ENCODE data around the gene CDH1.

The CDH1 gene

GRCh38 chr16:68739964-68740627 is 3.0 kb downstream of the CDH1 start:
- no peak for TF ChIP-seq CTCF (IDR thresholded peaks at IDR 0.05; ENCODE audit: low read depth, low read length)
- H3K4me3 ChIP-seq (ENCODE audit: low read depth, low read length), result no peak overlapping the region

- H3K4me3 ChIP-seq (ENCODE audit: low read depth, low read length), result no peak overlapping the region
- no peak for TF ChIP-seq CTCF (IDR thresholded peaks at IDR 0.05; ENCODE audit: low read depth, low read length)
These were observed 3.7 kb downstream of the CDH1 start for GRCh38 chr16:68740628-68741346.

- TF ChIP-seq CTCF (IDR thresholded peaks at IDR 0.05; ENCODE audit: low read depth, low read length), result no peak
- H3K4me3 ChIP-seq (ENCODE audit: low read depth, low read length), result no peak overlapping the region
These were observed 6.6 kb downstream of the CDH1 start for GRCh38 chr16:68743664-68744063.

GRCh38 chr16:68744744-68745280 is 7.7 kb downstream of the CDH1 start:
- H3K4me3 ChIP-seq (ENCODE audit: low read depth, low read length), result no peak overlapping the region
- TF ChIP-seq CTCF (IDR thresholded peaks at IDR 0.05; ENCODE audit: low read depth, low read length), result no peak

- no peak for TF ChIP-seq CTCF (IDR thresholded peaks at IDR 0.05; ENCODE audit: low read depth, low read length)
- H3K4me3 ChIP-seq (ENCODE audit: low read depth, low read length), result no peak overlapping the region
These were observed 9.9 kb downstream of the CDH1 start for GRCh38 chr16:68746951-68747350.

GRCh38 chr16:68749432-68749831 is 12.3 kb downstream of the CDH1 start:
- no peak for TF ChIP-seq CTCF (IDR thresholded peaks at IDR 0.05; ENCODE audit: low read depth, low read length)
- no peak overlapping the region for H3K4me3 ChIP-seq (ENCODE audit: low read depth, low read length)

GRCh38 chr16:68750193-68750695 is 13.2 kb downstream of the CDH1 start:
- TF ChIP-seq CTCF (IDR thresholded peaks at IDR 0.05; ENCODE audit: low read depth, low read length), result no peak
- no peak overlapping the region for H3K4me3 ChIP-seq (ENCODE audit: low read depth, low read length)
